Fibroblast of lung (primary cell): ENCODE data around the gene IL1A.

ENCODE experiments used
- EZH2 ChIP-seq: IDR thresholded peaks from 2 replicates; pipeline ENCODE4 v1.5.1; 2012; ENCODE audit warnings: low read length, control low read depth, mild to moderate bottlenecking; ENCODE audit errors: missing control alignments
- TF ChIP-seq, protein P1 (sequence below), 2 donors: IDR thresholded peaks in 1 of 2; conservative IDR thresholded peaks in 1 of 2; 1 replicate in 1 of 2; 2 replicates in 1 of 2; pipeline ENCODE4 v1.5.1; 2011 to 2012; ENCODE audit warnings: low read length in 2 of 2, control low read depth in 1 of 2, inconsistent platforms in 1 of 2, low read depth in 1 of 2, mild to moderate bottlenecking in 1 of 2

- TF ChIP-seq, protein P1, sequence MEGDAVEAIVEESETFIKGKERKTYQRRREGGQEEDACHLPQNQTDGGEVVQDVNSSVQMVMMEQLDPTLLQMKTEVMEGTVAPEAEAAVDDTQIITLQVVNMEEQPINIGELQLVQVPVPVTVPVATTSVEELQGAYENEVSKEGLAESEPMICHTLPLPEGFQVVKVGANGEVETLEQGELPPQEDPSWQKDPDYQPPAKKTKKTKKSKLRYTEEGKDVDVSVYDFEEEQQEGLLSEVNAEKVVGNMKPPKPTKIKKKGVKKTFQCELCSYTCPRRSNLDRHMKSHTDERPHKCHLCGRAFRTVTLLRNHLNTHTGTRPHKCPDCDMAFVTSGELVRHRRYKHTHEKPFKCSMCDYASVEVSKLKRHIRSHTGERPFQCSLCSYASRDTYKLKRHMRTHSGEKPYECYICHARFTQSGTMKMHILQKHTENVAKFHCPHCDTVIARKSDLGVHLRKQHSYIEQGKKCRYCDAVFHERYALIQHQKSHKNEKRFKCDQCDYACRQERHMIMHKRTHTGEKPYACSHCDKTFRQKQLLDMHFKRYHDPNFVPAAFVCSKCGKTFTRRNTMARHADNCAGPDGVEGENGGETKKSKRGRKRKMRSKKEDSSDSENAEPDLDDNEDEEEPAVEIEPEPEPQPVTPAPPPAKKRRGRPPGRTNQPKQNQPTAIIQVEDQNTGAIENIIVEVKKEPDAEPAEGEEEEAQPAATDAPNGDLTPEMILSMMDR (conservative IDR thresholded peaks at IDR 0.05 in 1 of 2, IDR thresholded peaks at IDR 0.05 in 1 of 2; ENCODE audit: low read depth in 1 of 2, low read length in 2 of 2), result no peak
- TF ChIP-seq EZH2, result no peak
Observed at GRCh38 chr2:112824694-112825085, 40.4 kb upstream of the IL1A start.
